PFSK-1 (cell line): ENCODE results near the gene GRID1.

Source experiments
- POLR2AphosphoS5 ChIP-seq: IDR thresholded peaks from 2 replicates; pipeline ENCODE4 v1.6.1; 2012; ENCODE audit warnings: low read depth, mild to moderate bottlenecking, control low read depth, low read length, moderate library complexity
- REST ChIP-seq, 2 experiments: IDR thresholded peaks; 2 replicates each; pipeline versions ENCODE4 v1.6.1 to v1.8.0; 2011 to 2012; ENCODE audit warnings: low read depth in 2 of 2, low read length in 2 of 2, control low read depth in 1 of 2, inconsistent platforms in 1 of 2, mild to moderate bottlenecking in 1 of 2, moderate library complexity in 1 of 2; ENCODE audit not compliant: insufficient read depth in 1 of 2
- SIN3A ChIP-seq: IDR thresholded peaks from 2 replicates; pipeline ENCODE4 v1.6.1; 2012; ENCODE audit warnings: mild to moderate bottlenecking, low read length, moderate library complexity, borderline replicate concordance; ENCODE audit not compliant: insufficient read depth
- TAF1 ChIP-seq: IDR thresholded peaks from 2 replicates; pipeline ENCODE4 v1.6.1; 2012; ENCODE audit warnings: low read length, control low read depth, borderline replicate concordance; ENCODE audit not compliant: insufficient read depth

GRCh38 chr10:85831422-85831821 lies 535.2 kb downstream of the GRID1 start:
- no peak for TF ChIP-seq POLR2AphosphoS5
- TF ChIP-seq TAF1, result no peak
- no peak for TF ChIP-seq REST (IDR thresholded peaks at IDR 0.05; ENCODE audit: insufficient read depth in 1 of 2, low read depth in 2 of 2, low read length in 2 of 2)
- no peak for TF ChIP-seq SIN3A
